Measurements from ENCODE around the gene GPR65.
"Not testable (repeated sequence)": the region's sequence is repeated elsewhere in the genome, so short reads cannot be mapped to it uniquely, and the experiment has no call there.

The GPR65 gene

GRCh38 chr14:88012495-88012894, 7.6 kb downstream of the GPR65 start:
- Histone ChIP-seq H3K27me3 (no peaks in the 10 kb centered on the region), H3K4me2 (no peak overlapping the region), H3K4me1 (peaks cover 24% of the 10 kb centered on the region; the same call in 1 of the 2 replicates), H3K36me3 (peaks cover 8% of the 10 kb centered on the region; the same call in 1 of the 2 replicates), H4K20me1 (no peaks in the 10 kb centered on the region), H3K4me3 (no peak overlapping the region), H3K9ac (no peak overlapping the region), H3K9me3 (no peaks in the 10 kb centered on the region), H3K27ac (no peak overlapping the region)
- TF ChIP-seq Cebpa-rat (IDR thresholded peaks at IDR 0.05): no peak

GRCh38 chr14:88013750-88014349, 8.9 kb downstream of the GPR65 start:
- Histone ChIP-seq H3K36me3 (peaks cover 8% of the 10 kb centered on the region; the same call in 1 of the 2 replicates), H3K4me2 (no peak overlapping the region), H3K4me1 (peaks cover 11% of the 10 kb centered on the region; the same call in 1 of the 2 replicates), H3K27ac (no peak overlapping the region), H3K27me3 (no peaks in the 10 kb centered on the region), H3K9me3 (no peaks in the 10 kb centered on the region), H3K4me3 (no peak overlapping the region), H4K20me1 (no peaks in the 10 kb centered on the region), H3K9ac (no peak overlapping the region)
- no peak for TF ChIP-seq Cebpa-rat (IDR thresholded peaks at IDR 0.05)

- Histone ChIP-seq H3K9me3 (no peaks in the 10 kb centered on the region), H3K9ac (no peak overlapping the region), H3K4me2 (no peak overlapping the region), H3K27ac (no peak overlapping the region), H3K36me3 (no peaks in the 10 kb centered on the region; the same call in 1 of the 2 replicates), H4K20me1 (no peaks in the 10 kb centered on the region), H3K4me3 (no peak overlapping the region), H3K4me1 (peaks cover 8% of the 10 kb centered on the region; the same call in 1 of the 2 replicates), H3K27me3 (no peaks in the 10 kb centered on the region)
- TF ChIP-seq Cebpa-rat (IDR thresholded peaks at IDR 0.05): no peak
Measured at GRCh38 chr14:88016768-88017167, 11.8 kb downstream of the GPR65 start.

GRCh38 chr14:88017535-88017934, 12.6 kb downstream of the GPR65 start:
- Histone ChIP-seq H3K4me3 (no peak overlapping the region), H3K4me1 (peaks cover 8% of the 10 kb centered on the region; the same call in 1 of the 2 replicates), H3K9ac (no peak overlapping the region), H4K20me1 (no peaks in the 10 kb centered on the region), H3K4me2 (no peak overlapping the region), H3K27me3 (no peaks in the 10 kb centered on the region), H3K9me3 (no peaks in the 10 kb centered on the region), H3K27ac (no peak overlapping the region), H3K36me3 (no peaks in the 10 kb centered on the region; the same call in 1 of the 2 replicates)
- no peak for TF ChIP-seq Cebpa-rat (IDR thresholded peaks at IDR 0.05)

GRCh38 chr14:88023658-88024187, 18.8 kb downstream of the GPR65 start:
- Histone ChIP-seq H3K9me3 (no peaks in the 10 kb centered on the region), H3K27ac (peak overlapping the region; percentile 52), H3K4me2 (peak overlapping the region; percentile 74), H3K4me1 (peaks cover 34% of the 10 kb centered on the region), H3K4me3 (peak overlapping the region; percentile 22), H3K9ac (0 out of 2 replicates have a peak overlapping the region, but pooled peaks have one; percentile 53), H4K20me1 (no peaks in the 10 kb centered on the region), H3K36me3 (no peaks in the 10 kb centered on the region), H3K27me3 (no peaks in the 10 kb centered on the region)
- TF ChIP-seq Cebpa-rat (IDR thresholded peaks at IDR 0.05): no peak

- not testable (repeated sequence) for H3K36me3 ChIP-seq, H3K9ac ChIP-seq, H4K20me1 ChIP-seq, H3K9me3 ChIP-seq, H3K4me3 ChIP-seq, H3K27me3 ChIP-seq, H3K27ac ChIP-seq
- H3K4me1 ChIP-seq: peaks cover 34% of the 10 kb centered on the region
- peak overlapping the region; percentile 74; the same call in 1 of the 2 replicates for H3K4me2 ChIP-seq
Measured at GRCh38 chr14:88024252-88025086, 19.5 kb downstream of the GPR65 start.

- H4K20me1 ChIP-seq: no peaks in the 10 kb centered on the region
- H3K4me2 ChIP-seq: no peak overlapping the region
- no peak for TF ChIP-seq Cebpa-rat (IDR thresholded peaks at IDR 0.05)
- no peaks in the 10 kb centered on the region for H3K36me3 ChIP-seq
- no peak overlapping the region for H3K27ac ChIP-seq
- H3K9ac ChIP-seq: no peak overlapping the region
- H3K4me3 ChIP-seq: no peak overlapping the region
- peaks cover 34% of the 10 kb centered on the region for H3K4me1 ChIP-seq
- no peaks in the 10 kb centered on the region for H3K9me3 ChIP-seq
- H3K27me3 ChIP-seq: no peaks in the 10 kb centered on the region
Measured at GRCh38 chr14:88025313-88025712, 20.4 kb downstream of the GPR65 start.

GRCh38 chr14:88026890-88027289, 22.0 kb downstream of the GPR65 start:
- peaks cover 34% of the 10 kb centered on the region for H3K4me1 ChIP-seq
- H3K9me3 ChIP-seq: no peaks in the 10 kb centered on the region
- H3K36me3 ChIP-seq: no peaks in the 10 kb centered on the region
- H3K27ac ChIP-seq: peak overlapping the region; percentile 57
- H4K20me1 ChIP-seq: no peaks in the 10 kb centered on the region
- TF ChIP-seq Cebpa-rat (IDR thresholded peaks at IDR 0.05): no peak
- H3K4me2 ChIP-seq: peak overlapping the region; percentile 65
- 0 out of 2 replicates have a peak overlapping the region, but pooled peaks have one; percentile 17 for H3K9ac ChIP-seq
- no peak overlapping the region for H3K4me3 ChIP-seq
- H3K27me3 ChIP-seq: no peaks in the 10 kb centered on the region

- TF ChIP-seq Cebpa-rat (IDR thresholded peaks at IDR 0.05): no peak
- H3K4me2 ChIP-seq: no peak overlapping the region
- peaks cover 17% of the 10 kb centered on the region for H3K4me1 ChIP-seq
Measured at GRCh38 chr14:88029500-88029899, 24.6 kb downstream of the GPR65 start.

GRCh38 chr14:88030079-88030478, 25.1 kb downstream of the GPR65 start:
- no peak for TF ChIP-seq Cebpa-rat (IDR thresholded peaks at IDR 0.05)
- H4K20me1 ChIP-seq: no peaks in the 10 kb centered on the region
- peaks cover 15% of the 10 kb centered on the region for H3K4me1 ChIP-seq
- H3K9me3 ChIP-seq: no peaks in the 10 kb centered on the region
- H3K27ac ChIP-seq: no peak overlapping the region
- no peak overlapping the region for H3K9ac ChIP-seq
- no peak overlapping the region for H3K4me2 ChIP-seq
- no peak overlapping the region for H3K4me3 ChIP-seq
- no peaks in the 10 kb centered on the region for H3K27me3 ChIP-seq
- no peaks in the 10 kb centered on the region for H3K36me3 ChIP-seq

More at GRCh38 chr14:88029500-88029899, 24.6 kb downstream of the GPR65 start:
- H3K27me3 ChIP-seq: no peaks in the 10 kb centered on the region
- H3K27ac ChIP-seq: no peak overlapping the region
- H3K9me3 ChIP-seq: no peaks in the 10 kb centered on the region
- no peaks in the 10 kb centered on the region for H4K20me1 ChIP-seq
- no peak overlapping the region for H3K9ac ChIP-seq
- H3K36me3 ChIP-seq: no peaks in the 10 kb centered on the region
- no peak overlapping the region for H3K4me3 ChIP-seq

All from BLaER1 (cell line).